ENCODE results near the gene PLEKHH2. TPM values are rescaled to one million over a fixed set of nuclear protein-coding genes. Genes with fewer than 3 reads are reported as not detected.

Gene PLEKHH2
- total and polyA plus RNA-seq, 2 of the 13 experiments (the other 11 are each of a cell fraction or from before 2014, with no cell fraction given): 1.1 to 3.0 TPM

DNA sequence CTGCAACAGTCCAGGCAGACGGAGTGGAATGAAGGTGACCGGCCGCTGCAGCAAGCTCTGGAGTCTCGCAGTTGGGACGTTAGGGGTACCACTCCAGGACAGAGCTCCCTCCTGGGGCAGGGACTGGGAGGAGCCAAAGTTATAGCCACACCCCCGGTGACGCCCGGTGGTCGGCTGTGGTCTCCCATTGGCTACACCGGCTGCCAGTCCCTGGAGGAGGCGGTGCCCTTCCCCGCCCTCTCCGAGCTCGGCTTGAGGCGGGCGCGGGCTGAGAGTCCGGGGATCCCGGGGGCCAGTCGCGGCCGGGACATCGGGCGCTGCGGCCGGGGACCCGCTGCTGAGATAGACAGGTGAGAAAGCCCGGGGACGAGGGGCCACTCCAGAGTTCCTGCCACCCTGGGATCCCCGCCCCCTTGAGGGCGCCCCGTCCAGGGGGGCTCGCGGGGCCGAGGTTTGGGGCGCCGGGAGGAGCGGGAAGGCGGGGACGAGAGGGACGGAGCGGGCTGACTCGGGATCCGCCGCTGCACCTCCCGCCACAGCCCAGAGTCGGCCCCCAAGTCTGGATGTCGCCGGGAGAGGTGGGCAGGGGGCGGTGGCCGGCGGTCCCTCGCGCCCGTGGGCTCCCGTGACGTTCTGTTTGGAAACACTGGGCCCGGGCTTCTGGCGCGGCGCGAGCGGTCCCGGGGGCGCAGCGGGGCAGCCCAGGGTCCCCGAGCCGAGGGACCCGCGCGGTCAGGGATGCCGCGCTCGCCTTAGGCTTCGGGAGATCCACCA, at the start of gene PLEKHH2 (continued):
- TF ChIP-seq ZNF17 (CRISPR knock-in tag; IDR thresholded peaks at IDR 0.05) (no peak), PCBP2 (optimal IDR thresholded peaks at IDR 0.05; ENCODE audit: low read depth, low read length, poor library complexity, severe bottlenecking) (no peak), ZFYVE20 (CRISPR knock-in tag; IDR thresholded peaks at IDR 0.05; ENCODE audit: borderline replicate concordance, low read depth) (no peak), CCDC6 (CRISPR knock-in tag; IDR thresholded peaks at IDR 0.05) (no peak), AGO2 (optimal IDR thresholded peaks at IDR 0.05; ENCODE audit: low read depth, low read length) (peak; percentile 59), MEIS1 (CRISPR knock-in tag; IDR thresholded peaks at IDR 0.05; ENCODE audit: borderline replicate concordance) (peak; percentile 70; the same call in 1 of the 2 replicates), NBN (conservative IDR thresholded peaks at IDR 0.05) (no peak), TCF7L2 (IDR thresholded peaks at IDR 0.05; ENCODE audit: low read depth, low read length) (no peak), NCOA1 (CRISPR knock-in tag; IDR thresholded peaks at IDR 0.05) (peak; percentile 42; the same call in 1 of the 2 replicates), ZNF430 (CRISPR knock-in tag; IDR thresholded peaks at IDR 0.05) (0 out of 2 replicates have a peak, but pooled peaks have one; percentile 60), FOXP1 (IDR thresholded peaks at IDR 0.05) (no peak), FOXP1 (CRISPR knock-in tag; IDR thresholded peaks at IDR 0.05) (no peak), EP300 (IDR thresholded peaks at IDR 0.05; ENCODE audit: low read depth in 2 of 2, low read length in 2 of 2) (no peak), EP300 (CRISPR knock-in tag; IDR thresholded peaks at IDR 0.05; ENCODE audit: borderline replicate concordance) (no peak)
- TF ChIP-seq, protein P1, sequence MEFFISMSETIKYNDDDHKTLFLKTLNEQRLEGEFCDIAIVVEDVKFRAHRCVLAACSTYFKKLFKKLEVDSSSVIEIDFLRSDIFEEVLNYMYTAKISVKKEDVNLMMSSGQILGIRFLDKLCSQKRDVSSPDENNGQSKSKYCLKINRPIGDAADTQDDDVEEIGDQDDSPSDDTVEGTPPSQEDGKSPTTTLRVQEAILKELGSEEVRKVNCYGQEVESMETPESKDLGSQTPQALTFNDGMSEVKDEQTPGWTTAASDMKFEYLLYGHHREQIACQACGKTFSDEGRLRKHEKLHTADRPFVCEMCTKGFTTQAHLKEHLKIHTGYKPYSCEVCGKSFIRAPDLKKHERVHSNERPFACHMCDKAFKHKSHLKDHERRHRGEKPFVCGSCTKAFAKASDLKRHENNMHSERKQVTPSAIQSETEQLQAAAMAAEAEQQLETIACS (CRISPR knock-in tag; IDR thresholded peaks at IDR 0.05): no peak
- TF ChIP-seq, protein P2, sequence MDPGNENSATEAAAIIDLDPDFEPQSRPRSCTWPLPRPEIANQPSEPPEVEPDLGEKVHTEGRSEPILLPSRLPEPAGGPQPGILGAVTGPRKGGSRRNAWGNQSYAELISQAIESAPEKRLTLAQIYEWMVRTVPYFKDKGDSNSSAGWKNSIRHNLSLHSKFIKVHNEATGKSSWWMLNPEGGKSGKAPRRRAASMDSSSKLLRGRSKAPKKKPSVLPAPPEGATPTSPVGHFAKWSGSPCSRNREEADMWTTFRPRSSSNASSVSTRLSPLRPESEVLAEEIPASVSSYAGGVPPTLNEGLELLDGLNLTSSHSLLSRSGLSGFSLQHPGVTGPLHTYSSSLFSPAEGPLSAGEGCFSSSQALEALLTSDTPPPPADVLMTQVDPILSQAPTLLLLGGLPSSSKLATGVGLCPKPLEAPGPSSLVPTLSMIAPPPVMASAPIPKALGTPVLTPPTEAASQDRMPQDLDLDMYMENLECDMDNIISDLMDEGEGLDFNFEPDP (CRISPR knock-in tag; conservative IDR thresholded peaks at IDR 0.05): no peak
- TF ChIP-seq, protein P3, sequence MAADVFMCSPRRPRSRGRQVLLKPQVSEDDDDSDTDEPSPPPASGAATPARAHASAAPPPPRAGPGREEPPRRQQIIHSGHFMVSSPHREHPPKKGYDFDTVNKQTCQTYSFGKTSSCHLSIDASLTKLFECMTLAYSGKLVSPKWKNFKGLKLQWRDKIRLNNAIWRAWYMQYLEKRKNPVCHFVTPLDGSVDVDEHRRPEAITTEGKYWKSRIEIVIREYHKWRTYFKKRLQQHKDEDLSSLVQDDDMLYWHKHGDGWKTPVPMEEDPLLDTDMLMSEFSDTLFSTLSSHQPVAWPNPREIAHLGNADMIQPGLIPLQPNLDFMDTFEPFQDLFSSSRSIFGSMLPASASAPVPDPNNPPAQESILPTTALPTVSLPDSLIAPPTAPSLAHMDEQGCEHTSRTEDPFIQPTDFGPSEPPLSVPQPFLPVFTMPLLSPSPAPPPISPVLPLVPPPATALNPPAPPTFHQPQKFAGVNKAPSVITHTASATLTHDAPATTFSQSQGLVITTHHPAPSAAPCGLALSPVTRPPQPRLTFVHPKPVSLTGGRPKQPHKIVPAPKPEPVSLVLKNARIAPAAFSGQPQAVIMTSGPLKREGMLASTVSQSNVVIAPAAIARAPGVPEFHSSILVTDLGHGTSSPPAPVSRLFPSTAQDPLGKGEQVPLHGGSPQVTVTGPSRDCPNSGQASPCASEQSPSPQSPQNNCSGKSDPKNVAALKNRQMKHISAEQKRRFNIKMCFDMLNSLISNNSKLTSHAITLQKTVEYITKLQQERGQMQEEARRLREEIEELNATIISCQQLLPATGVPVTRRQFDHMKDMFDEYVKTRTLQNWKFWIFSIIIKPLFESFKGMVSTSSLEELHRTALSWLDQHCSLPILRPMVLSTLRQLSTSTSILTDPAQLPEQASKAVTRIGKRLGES (CRISPR knock-in tag; IDR thresholded peaks at IDR 0.05; ENCODE audit: borderline replicate concordance): no peak
- TF ChIP-seq, protein P4, sequence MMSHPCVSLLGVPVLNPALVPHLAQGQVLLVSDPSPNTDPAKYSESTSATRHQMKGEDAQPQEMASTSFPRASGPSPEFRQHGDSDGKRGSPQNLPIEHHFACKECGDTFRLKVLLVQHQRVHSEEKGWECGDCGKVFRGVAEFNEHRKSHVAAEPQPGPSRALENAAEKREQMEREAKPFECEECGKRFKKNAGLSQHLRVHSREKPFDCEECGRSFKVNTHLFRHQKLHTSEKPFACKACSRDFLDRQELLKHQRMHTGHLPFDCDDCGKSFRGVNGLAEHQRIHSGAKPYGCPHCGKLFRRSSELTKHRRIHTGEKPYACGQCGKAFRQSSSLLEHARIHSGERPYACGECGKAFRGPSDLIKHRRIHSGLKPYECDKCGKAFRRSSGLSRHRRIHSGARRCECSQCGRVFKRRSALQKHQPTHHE (CRISPR knock-in tag; IDR thresholded peaks at IDR 0.05; ENCODE audit: borderline replicate concordance): 0 out of 2 replicates have a peak, but pooled peaks have one; percentile 57
- TF ChIP-seq, protein P5, sequence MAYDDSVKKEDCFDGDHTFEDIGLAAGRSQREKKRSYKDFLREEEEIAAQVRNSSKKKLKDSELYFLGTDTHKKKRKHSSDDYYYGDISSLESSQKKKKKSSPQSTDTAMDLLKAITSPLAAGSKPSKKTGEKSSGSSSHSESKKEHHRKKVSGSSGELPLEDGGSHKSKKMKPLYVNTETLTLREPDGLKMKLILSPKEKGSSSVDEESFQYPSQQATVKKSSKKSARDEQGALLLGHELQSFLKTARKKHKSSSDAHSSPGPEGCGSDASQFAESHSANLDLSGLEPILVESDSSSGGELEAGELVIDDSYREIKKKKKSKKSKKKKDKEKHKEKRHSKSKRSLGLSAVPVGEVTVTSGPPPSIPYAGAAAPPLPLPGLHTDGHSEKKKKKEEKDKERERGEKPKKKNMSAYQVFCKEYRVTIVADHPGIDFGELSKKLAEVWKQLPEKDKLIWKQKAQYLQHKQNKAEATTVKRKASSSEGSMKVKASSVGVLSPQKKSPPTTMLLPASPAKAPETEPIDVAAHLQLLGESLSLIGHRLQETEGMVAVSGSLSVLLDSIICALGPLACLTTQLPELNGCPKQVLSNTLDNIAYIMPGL (CRISPR knock-in tag; IDR thresholded peaks at IDR 0.05; ENCODE audit: borderline replicate concordance in 1 of 2, low read depth in 1 of 2): peak in 1 of 2 experiments; percentile 61; a peak in 3 of 4 replicates
